GM18499 (cell line): Measurements from ENCODE around the gene FAM135A.
"Not testable (repeated sequence)": the region's sequence is repeated elsewhere in the genome, so short reads cannot be mapped to it uniquely, and the experiment has no call there.

Experiments
- ATAC-seq: cut with Tn5 transposase; IDR thresholded peaks from one replicate; pipeline ENCODE4 v1.9.1; 2021; ENCODE audit warnings: moderate number of reproducible peaks; ENCODE audit not compliant: insufficient read depth, unreplicated experiment

Gene FAM135A

GRCh38 chr6:70601014-70601413 lies 187.7 kb downstream of the FAM135A start:
- no peak for ATAC-seq

- no peak for ATAC-seq
Measured at GRCh38 chr6:70604254-70604653, 190.9 kb downstream of the FAM135A start.

- ATAC-seq: not testable (repeated sequence)
Measured at GRCh38 chr6:70607371-70607770, 194.1 kb downstream of the FAM135A start.

GRCh38 chr6:70609181-70609580 lies 195.9 kb downstream of the FAM135A start:
- ATAC-seq: not testable (repeated sequence)
